Left lung (tissue), 10 donors: ENCODE data around the gene GINS1. TPM values are rescaled to one million over a fixed set of nuclear protein-coding genes. Genes with fewer than 3 reads are reported as not detected.
A peak's percentile ranks its signal among the peaks of the same experiment; 100 is the strongest.

Source experiments
- ATAC-seq: fragments of 200-7000 bp; cut with Tn5 transposase; one replicate; pipeline ENCODE4 v1.9.1; 2020; ENCODE audit warnings: moderate library complexity
- DNase-seq, 4 donors: peaks; one replicate each; pipeline ENCODE4 v3.0.0-alpha.2; 2013 to 2020
- H3K27ac ChIP-seq, 2 donors: fragments of 200-600 bp; sonication (generic) in 1 of 2; one replicate each; pipeline versions ENCODE4 v1.5.0 to v1.8.0; 2020 to 2021
- H3K27me3 ChIP-seq, 2 donors: fragments of 200-600 bp; sonication (generic) in 1 of 2; one replicate each; pipeline versions ENCODE4 v1.5.0 to v1.8.0; 2020 to 2021
- H3K36me3 ChIP-seq, 2 donors: fragments of 200-600 bp; sonication (generic) in 1 of 2; one replicate each; pipeline versions ENCODE4 v1.5.0 to v1.8.0; 2020 to 2021
- H3K4me1 ChIP-seq, 2 donors: fragments of 200-600 bp; one replicate each; pipeline ENCODE4 v1.8.0; 2021
- H3K4me3 ChIP-seq, 2 donors: fragments of 200-600 bp; sonication (generic) in 1 of 2; one replicate each; pipeline versions ENCODE4 v1.5.0 to v1.8.0; 2020 to 2021; ENCODE audit warnings: mild to moderate bottlenecking in 1 of 2
- H3K9me3 ChIP-seq, 2 donors: fragments of 200-600 bp; sonication (generic) in 1 of 2; one replicate each; pipeline versions ENCODE4 v1.5.0 to v1.8.0; 2020 to 2021
- intact Hi-C, 2 donors: fragments of 100-400 bp; cut with DNase I; formaldehyde crosslinking; loops; one replicate each; pipeline versions ENCODE4 v1.11.2 to v1.14.2; 2022
- polyA plus RNA-seq, 6 donors: library from polyadenylated mRNA; unstranded; fragments of 120-200 nt; gene quantifications; one replicate each; pipeline ENCODE4 v1.2.1, GENCODE V29; 2013; ENCODE audit not compliant: insufficient read length in 6 of 6
- total RNA-seq, 2 donors: library from RNA; stranded (reverse); fragmentation: NEBNext Ultra II Directional; extraction: Animal tissue kit (Norgen Biotek cat#: 25700); gene quantifications; one replicate each; pipeline ENCODE4 v1.2.1, GENCODE V29; 2021
- TF ChIP-seq, protein P1 (sequence below), 2 donors: fragments of 200-600 bp; sonication (generic) in 1 of 2; IDR thresholded peaks; one replicate each; pipeline versions ENCODE4 v1.5.0 to v1.8.0; 2021; ENCODE audit warnings: antibody characterized with exemption in 2 of 2
- donor health status: DM: no; HTN: yes; CAD: no.
- donor health status: DM: no; HTN: no; CAD: no.

The GINS1 gene
- total and polyA plus RNA-seq, 8 donors = 4.8 to 22.9 (median 15.5) TPM

DNA sequence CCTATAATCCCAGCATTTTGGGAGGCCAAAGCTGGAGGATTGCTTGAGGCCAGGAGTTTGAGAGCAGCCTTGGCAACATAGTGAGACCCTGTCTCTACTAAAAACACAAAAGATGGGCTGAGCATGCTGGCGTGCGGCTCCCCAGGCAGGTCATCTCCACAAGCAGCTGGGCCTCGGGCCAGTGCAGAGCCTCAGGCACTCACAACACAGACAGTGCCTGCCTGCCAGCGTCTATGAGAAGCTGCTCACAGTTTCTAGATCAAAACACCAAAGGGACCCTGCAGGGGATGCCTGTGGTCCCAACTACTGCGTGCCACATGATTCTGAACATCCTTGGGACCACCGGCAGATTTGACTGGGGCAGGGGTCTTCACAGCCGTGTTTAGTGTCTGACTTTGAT is 59.4 kb downstream of the GINS1 start:
- peaks cover 0 to 11% of the 10 kb centered on the region in 2 donors for H3K36me3 ChIP-seq
- intact Hi-C loops = no loop called here
- peak in 1 of 4 donors; percentile 4 for DNase-seq

DNA sequence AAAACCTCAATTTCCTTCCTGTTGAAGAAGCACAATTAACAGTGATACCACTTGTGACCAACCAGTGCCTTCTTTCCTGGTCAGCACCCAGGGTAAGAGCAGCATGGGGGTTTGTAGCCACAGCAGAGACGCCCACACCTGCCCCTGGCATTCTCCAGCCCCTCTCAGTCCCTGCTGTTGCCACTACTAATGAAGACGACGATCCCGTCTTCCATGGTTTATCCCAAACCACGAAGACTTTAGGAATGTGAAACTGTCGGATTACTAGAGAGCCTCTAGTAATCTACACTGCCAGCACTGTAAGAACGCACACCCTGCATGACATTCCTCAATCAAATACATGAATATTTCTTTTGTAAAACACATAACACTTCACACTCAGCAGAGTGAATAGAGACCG is 60.0 kb downstream of the GINS1 start:
- H3K4me1 ChIP-seq = no peaks in the 10 kb centered on the region
- ATAC-seq (no peak), DNase-seq (no peak)
- no peak overlapping the region for H3K27ac ChIP-seq
- TF ChIP-seq, protein P1, sequence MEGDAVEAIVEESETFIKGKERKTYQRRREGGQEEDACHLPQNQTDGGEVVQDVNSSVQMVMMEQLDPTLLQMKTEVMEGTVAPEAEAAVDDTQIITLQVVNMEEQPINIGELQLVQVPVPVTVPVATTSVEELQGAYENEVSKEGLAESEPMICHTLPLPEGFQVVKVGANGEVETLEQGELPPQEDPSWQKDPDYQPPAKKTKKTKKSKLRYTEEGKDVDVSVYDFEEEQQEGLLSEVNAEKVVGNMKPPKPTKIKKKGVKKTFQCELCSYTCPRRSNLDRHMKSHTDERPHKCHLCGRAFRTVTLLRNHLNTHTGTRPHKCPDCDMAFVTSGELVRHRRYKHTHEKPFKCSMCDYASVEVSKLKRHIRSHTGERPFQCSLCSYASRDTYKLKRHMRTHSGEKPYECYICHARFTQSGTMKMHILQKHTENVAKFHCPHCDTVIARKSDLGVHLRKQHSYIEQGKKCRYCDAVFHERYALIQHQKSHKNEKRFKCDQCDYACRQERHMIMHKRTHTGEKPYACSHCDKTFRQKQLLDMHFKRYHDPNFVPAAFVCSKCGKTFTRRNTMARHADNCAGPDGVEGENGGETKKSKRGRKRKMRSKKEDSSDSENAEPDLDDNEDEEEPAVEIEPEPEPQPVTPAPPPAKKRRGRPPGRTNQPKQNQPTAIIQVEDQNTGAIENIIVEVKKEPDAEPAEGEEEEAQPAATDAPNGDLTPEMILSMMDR (IDR thresholded peaks at IDR 0.05) = no peak
- H3K9me3 ChIP-seq = no peaks in the 10 kb centered on the region
- H3K4me3 ChIP-seq = no peak overlapping the region
- H3K27me3 ChIP-seq = no peaks in the 10 kb centered on the region
- peaks cover 0 to 11% of the 10 kb centered on the region in 2 donors for H3K36me3 ChIP-seq
- intact Hi-C loops = no loop called here

More for the DNA sequence above, 59.4 kb downstream of the GINS1 start:
- Histone ChIP-seq H3K4me3 (no peak overlapping the region), H3K4me1 (no peaks in the 10 kb centered on the region), H3K27ac (no peak overlapping the region), H3K27me3 (no peaks in the 10 kb centered on the region), H3K9me3 (no peaks in the 10 kb centered on the region)
- no peak for ATAC-seq
- TF ChIP-seq, protein P1 (IDR thresholded peaks at IDR 0.05) = no peak

DNA sequence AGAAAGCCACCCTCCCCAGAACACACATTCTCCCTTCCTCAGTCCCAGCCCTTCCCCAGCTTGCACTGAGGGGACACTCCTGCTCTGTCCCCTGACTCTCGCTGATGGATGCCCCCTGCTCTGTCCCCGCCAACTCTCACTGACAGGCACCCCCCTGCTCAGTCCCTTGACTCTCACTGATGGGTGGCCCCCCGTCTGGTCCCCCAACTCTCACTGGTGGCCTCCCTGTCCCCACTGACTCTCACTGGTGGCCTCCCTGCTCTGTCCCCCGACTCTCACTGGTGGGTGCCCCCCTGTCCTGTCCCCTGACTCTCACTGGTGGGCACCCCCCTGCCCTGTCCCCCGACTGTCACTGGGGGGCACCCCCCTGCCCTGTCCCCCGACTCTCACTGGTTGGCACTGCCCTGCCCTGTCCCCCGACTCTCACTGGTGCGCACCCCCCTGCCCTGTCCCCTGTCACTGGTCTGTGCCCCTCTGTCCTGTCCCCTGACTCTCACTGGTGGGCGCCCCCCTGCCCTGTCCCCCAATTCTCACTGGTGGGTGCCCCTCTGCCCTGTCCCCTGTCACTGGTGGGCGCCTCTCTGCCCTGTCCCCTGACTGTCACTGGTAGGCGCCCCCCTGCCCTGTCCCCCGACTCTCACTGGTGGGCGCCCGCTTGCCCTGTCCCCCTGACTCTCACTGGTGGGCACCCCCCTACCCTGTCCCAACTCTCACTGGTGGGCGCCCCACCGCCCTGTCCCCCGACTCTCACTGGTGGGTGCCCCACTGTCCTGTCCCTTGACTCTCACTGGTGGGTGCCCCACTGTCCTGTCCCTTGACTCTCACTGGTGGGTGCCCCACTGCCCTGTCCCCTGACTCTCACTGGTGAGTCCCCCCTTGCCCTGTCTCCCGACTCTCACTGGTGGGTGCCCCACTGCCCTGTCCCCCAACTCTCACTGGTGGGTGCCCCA is 60.9 kb downstream of the GINS1 start:
- H3K27me3 ChIP-seq = no peaks in the 10 kb centered on the region
- peaks cover 0 to 11% of the 10 kb centered on the region in 2 donors for H3K36me3 ChIP-seq
- ATAC-seq = no peak
- intact Hi-C loops = no loop called here
- TF ChIP-seq, protein P1 (IDR thresholded peaks at IDR 0.05) = no peak
- no peak overlapping the region for H3K4me3 ChIP-seq
- no peaks in the 10 kb centered on the region for H3K9me3 ChIP-seq
- no peak for DNase-seq
- no peaks in the 10 kb centered on the region for H3K4me1 ChIP-seq
- no peak overlapping the region for H3K27ac ChIP-seq

GRCh38 chr20:25469558-25469957 is 62.1 kb downstream of the GINS1 start:
- no peak overlapping the region for H3K4me3 ChIP-seq
- peaks cover 0 to 11% of the 10 kb centered on the region in 2 donors for H3K36me3 ChIP-seq
- DNase-seq (no peak), ATAC-seq (no peak)
- H3K27me3 ChIP-seq = no peaks in the 10 kb centered on the region
- no peaks in the 10 kb centered on the region for H3K9me3 ChIP-seq
- H3K27ac ChIP-seq = no peak overlapping the region
- H3K4me1 ChIP-seq = no peaks in the 10 kb centered on the region
- TF ChIP-seq, protein P1 (IDR thresholded peaks at IDR 0.05) = no peak
- intact Hi-C loops = no loop called here

DNA sequence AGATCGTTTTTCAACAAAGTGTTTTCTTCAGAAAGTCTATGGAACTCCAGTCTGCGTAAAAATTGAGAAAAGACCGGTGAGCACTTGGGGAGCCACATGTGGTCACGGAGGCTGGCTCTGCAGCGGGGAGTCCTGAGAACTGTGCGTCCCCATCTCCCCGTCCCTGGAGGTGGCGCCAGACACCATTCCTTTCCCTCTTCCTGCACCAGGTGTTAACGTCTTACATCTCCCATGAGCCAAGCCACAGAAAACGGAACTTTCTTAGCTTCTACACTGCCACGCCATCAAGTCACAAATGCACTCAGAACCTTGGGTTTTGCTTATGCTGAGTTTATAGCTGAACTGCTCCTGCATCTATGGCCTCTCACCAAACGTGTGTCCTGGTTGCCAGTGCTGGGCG is 62.6 kb downstream of the GINS1 start:
- Histone ChIP-seq H3K27me3 (no peaks in the 10 kb centered on the region), H3K36me3 (peaks cover 0 to 11% of the 10 kb centered on the region in 2 donors)
- intact Hi-C loops = no loop called here

More for the DNA sequence above, 62.6 kb downstream of the GINS1 start:
- TF ChIP-seq, protein P1 (IDR thresholded peaks at IDR 0.05) = no peak
- Histone ChIP-seq H3K4me1 (no peaks in the 10 kb centered on the region), H3K27ac (no peak overlapping the region), H3K9me3 (no peaks in the 10 kb centered on the region), H3K4me3 (no peak overlapping the region)
- peak; percentile 45 for ATAC-seq
- peak in 1 of 4 donors; percentile 41 for DNase-seq
